Vagina (tissue), 2 donors: ENCODE results near the gene CIITA.

ENCODE experiments used
- CTCF ChIP-seq, 3 experiments: fragments of 450-650 bp in 2 of 3; fragments of 200-600 bp in 1 of 3; sonication (generic) in 1 of 3; IDR thresholded peaks; one replicate each; pipeline ENCODE4 v1.5.1; 2017 to 2019; ENCODE audit warnings: antibody characterized with exemption in 3 of 3, mild to moderate bottlenecking in 2 of 3, moderate library complexity in 2 of 3
- POLR2A ChIP-seq, 2 donors: fragments of 450-650 bp; IDR thresholded peaks; one replicate each; pipeline ENCODE4 v1.6.1; 2017; ENCODE audit warnings: antibody characterized with exemption in 2 of 2, mild to moderate bottlenecking in 2 of 2, moderate library complexity in 2 of 2

GRCh38 chr16:10849736-10850477 lies 27.1 kb upstream of the CIITA start:
- TF ChIP-seq CTCF (IDR thresholded peaks at IDR 0.05) (no peak), POLR2A (IDR thresholded peaks at IDR 0.05) (no peak)
